Femur (tissue), 1 donor: ENCODE results near the gene TAPT1.

Experiments
- DNase-seq: peaks from one replicate; pipeline ENCODE4 v3.0.0-alpha.2; 2017

TAPT1 gene, protein sequence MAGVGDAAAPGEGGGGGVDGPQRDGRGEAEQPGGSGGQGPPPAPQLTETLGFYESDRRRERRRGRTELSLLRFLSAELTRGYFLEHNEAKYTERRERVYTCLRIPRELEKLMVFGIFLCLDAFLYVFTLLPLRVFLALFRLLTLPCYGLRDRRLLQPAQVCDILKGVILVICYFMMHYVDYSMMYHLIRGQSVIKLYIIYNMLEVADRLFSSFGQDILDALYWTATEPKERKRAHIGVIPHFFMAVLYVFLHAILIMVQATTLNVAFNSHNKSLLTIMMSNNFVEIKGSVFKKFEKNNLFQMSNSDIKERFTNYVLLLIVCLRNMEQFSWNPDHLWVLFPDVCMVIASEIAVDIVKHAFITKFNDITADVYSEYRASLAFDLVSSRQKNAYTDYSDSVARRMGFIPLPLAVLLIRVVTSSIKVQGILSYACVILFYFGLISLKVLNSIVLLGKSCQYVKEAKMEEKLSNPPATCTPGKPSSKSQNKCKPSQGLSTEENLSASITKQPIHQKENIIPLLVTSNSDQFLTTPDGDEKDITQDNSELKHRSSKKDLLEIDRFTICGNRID

DNA sequence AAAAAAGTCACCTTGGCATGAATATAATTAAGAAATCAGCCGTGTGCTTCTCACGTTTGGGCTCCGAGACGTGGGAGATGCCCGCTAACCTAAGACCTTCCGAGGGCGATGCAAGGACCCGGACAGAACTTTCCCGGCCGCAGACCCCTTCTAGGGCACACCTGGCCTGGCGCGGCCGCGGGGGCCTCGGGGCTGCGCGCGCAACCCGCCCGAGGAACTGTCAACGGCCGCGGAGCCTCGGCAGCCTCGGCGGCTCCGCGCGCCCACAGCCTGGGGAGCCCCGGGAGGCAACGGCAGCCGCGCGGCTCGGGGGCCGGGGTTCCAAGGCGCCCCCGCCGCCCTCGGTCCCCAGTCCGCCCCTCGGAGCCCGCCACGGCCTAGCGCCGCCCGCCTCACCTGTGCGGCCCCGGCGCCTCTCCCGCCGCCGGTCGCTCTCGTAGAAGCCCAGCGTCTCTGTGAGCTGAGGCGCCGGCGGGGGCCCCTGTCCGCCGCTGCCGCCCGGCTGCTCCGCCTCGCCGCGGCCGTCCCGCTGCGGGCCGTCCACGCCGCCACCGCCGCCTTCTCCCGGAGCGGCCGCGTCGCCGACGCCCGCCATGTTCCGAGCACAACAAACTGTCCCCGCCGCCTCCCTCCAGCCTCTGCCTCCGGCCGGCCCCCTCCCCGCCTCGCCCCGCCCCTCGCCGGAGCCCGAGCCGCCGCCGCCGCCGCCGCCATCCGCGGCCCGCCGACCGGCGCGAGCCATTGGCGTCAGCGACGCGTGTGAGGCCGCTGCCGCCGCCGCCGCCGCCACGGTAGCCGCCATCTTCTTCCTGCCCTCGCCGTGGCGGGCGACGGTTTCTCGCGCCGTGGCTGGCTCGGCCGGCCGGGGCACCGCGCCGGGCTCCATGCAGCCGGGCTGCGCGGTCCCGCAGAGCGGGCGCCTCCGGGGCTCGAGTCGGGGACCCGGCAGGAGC is at the start of gene TAPT1:
Gene TAPT1 (minus strand): TSS at position 609 of the 953 bp plus-strand sequence. CDS start 14 bp downstream, at position 595.
- DNase-seq, result peak; percentile 91

DNA sequence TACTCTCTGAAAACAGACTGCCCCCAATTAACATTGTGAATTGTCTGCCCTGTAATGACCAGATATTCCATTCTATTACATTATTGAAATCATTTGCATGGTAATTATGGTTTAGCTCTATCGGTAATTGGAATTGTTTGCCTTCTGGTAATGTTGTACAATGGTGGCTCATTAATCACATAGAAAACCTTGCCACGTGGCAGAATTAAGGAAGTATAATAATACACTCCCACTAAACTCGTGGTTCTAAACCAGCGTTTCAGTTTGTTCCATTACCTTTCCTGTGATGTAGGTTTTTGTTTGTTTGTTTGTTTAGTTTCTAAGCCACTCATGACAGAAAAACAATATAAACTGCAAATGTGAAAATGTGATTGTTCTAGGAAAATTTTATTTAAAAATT is 45.1 kb upstream of the TAPT1 start:
- DNase-seq, result no peak

GRCh38 chr4:16270454-16271328 is 44.4 kb upstream of the TAPT1 start:
- DNase-seq, result no peak

GRCh38 chr4:16269742-16270453 is 43.6 kb upstream of the TAPT1 start:
- DNase-seq, result peak; percentile 61

DNA sequence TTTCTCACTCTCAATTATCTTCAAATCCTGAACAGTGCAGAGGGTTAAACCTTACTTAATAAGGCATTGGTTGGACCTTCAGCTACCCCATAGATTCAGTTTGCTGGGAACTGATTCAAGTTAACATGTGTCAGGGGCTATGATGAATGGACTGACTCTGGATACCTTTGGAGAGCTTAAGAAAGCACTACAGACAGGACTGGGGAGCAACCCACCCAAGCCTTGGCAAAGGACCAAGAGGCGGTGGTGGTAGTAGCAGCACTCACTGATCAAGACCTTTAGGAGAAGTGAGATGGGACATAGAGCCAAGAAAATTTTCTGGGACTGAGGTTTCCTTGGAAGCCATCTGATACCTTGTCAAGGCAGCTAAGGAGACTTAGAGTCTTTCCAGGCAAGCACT is 43.0 kb upstream of the TAPT1 start:
- DNase-seq, result no peak

DNA sequence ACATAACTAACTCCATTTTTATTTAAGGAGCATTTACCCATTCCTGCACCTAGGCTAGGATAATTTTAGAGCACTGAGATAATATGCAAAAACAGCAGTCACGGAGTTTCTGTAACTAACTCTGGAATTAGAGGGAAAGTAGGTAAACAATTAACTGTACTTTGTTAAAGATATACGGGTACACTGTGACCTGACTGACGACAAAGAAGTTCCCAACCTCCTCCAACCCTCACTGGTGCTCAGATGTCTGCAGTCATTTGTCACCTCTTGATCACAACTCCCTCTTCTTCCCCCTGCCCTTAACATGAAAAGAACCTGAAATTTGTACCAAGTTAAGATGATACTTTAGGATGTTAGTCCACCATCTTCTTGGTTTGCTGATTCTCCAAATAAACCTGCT is 42.0 kb upstream of the TAPT1 start:
- no peak for DNase-seq

DNA sequence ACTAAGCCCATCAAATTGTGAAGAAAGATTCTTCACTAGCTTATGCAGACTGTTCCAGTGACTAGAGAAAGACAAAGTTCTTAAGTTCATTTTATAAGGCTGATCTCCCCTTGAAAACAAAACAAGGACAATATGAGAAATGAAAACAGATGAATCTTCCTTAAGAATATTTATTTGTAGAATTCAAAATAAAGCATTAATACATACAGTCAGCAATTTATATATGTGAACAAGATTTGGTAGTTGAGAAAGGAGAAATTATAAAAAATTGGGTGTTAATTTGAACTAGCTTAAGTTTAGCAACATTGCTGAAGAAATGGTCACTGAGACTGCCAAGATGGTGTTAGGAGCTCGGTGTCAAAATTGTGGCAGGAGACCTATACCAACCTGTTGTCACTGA is 41.4 kb upstream of the TAPT1 start:
- DNase-seq, result no peak

- no peak for DNase-seq
Measured at GRCh38 chr4:16265820-16266219, 39.5 kb upstream of the TAPT1 start.

GRCh38 chr4:16264798-16265197 is 38.5 kb upstream of the TAPT1 start:
- DNase-seq, result no peak

- DNase-seq, result no peak
Measured at GRCh38 chr4:16263056-16263455, 36.8 kb upstream of the TAPT1 start.

GRCh38 chr4:16262188-16262587 is 35.9 kb upstream of the TAPT1 start:
- DNase-seq, result no peak

DNA sequence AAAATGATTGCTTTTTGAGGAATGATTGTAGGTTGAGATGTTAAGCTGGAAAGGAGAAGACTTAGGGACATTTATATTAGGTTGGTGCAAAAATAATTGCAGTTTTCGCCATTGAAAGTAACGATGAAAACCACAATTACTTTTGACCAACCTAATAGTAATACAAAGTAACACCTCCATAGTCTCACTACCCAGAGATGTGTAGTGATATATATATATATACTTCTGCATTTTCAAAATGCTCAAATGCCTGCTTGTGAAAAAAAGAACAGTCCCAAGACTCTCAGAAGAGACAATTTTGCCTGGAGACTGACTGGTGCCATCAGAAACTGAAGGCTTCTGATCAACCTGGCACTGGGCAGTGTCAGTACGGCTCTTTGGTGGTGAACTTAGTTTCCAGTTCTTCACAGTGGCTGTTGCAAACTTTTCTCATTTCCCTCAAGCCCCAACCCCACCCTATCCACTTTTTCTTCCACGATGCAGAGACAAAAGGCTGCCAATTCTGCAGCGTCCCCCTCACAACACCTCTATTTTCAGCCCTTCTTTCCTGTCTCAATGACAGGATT is 35.1 kb upstream of the TAPT1 start:
- DNase-seq, result no peak

DNA sequence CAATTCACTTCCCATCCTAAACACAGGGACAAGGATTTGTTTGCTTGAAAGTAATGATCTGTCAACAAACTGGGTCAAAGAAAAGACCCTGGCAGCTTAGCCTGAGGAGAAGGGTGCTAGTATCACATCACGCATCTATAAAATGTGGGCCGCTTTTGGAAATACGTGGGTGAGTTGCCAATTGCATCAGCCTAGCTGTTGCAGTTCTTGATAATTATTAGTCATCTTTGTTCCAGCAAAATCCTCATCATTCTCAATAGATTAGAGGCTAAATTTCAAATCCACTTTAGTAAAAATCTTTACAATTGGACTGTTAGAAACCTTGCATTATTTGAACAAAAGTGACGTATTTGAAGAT is 33.6 kb upstream of the TAPT1 start:
- no peak for DNase-seq

- no peak for DNase-seq
Measured at GRCh38 chr4:16259241-16259888, 33.1 kb upstream of the TAPT1 start.

DNA sequence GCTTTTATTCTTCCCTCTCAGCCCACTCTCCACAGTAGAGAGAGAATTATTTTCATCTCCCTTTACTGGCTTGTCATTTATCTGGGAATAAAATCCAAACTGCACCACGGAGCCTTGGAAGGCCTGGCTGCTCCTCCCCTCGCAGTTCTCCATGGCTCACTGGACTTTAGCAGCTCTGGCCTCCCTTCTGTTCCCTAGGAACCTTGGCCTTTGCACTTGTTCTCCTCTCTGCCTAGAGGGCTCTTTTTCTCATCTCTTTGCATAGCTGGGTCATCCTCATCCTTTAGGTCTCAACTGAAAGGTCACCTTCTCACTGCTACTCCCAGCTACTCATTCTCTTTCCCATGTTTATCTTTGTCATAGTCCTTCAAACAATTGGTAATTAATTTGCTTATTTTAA is 31.3 kb upstream of the TAPT1 start:
- DNase-seq, result no peak

DNA sequence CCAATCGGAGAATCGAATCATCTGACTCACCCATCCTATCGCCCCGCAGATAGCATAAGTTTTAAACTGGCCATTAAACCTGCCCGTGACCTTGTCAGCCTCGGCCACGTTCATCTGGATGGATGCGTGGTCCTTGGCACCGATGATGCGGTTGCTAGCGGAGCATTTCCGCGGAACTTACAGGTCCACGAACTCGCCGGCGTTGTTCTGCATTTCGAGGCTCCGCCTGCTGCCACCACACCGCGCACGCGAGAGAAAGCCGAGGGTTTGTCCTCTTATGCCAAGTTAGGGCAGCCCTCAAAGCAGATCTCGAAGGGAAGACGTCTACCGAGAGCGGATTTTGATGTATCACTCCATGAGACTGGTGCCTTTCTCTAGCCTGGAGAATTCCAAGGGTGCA is 30.1 kb upstream of the TAPT1 start:
- no peak for DNase-seq

DNA sequence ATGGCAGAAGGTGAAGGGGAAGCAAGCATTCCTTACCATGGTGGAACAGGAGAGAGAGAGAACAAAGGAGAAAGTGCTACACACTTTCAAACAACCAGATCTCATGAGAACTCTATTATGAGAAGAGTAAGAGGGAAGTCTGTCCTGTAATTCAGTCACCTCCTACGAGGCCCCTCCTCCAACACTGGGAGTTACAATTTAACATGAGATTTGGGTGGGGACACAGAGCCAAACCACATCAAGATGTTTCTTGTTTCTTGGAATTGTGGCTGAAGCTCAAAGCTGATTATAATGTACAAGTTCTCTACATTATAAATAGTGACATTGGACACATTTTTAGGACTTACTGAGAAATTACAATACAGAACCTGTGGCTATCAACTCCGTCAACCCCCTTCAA is 29.5 kb upstream of the TAPT1 start:
- DNase-seq, result no peak

- DNase-seq, result no peak
Measured at GRCh38 chr4:16253127-16253960, 27.1 kb upstream of the TAPT1 start.

GRCh38 chr4:16250661-16251365 is 24.5 kb upstream of the TAPT1 start:
- no peak for DNase-seq
